ENCODE results near the gene COTL1.

The COTL1 gene

GRCh38 chr16:84547546-84548061, 70.3 kb downstream of the COTL1 start:
- no peak for DNase-seq

GRCh38 chr16:84546669-84547545, 71.0 kb downstream of the COTL1 start:
- no peak for DNase-seq

GRCh38 chr16:84545114-84545737, 72.7 kb downstream of the COTL1 start:
- DNase-seq = no peak

GRCh38 chr16:84544031-84544773, 73.7 kb downstream of the COTL1 start:
- DNase-seq = no peak

GRCh38 chr16:84543253-84543652, 74.6 kb downstream of the COTL1 start:
- no peak for DNase-seq

- no peak for DNase-seq
Observed at GRCh38 chr16:84541999-84542817, 75.7 kb downstream of the COTL1 start.

- DNase-seq = no peak
Observed at GRCh38 chr16:84540194-84540593, 77.7 kb downstream of the COTL1 start.

GRCh38 chr16:84538222-84538840, 79.5 kb downstream of the COTL1 start:
- no peak for DNase-seq

- DNase-seq = no peak
Observed at GRCh38 chr16:84537491-84538151, 80.3 kb downstream of the COTL1 start.

- DNase-seq = no peak
Observed at GRCh38 chr16:84535851-84536250, 82.0 kb downstream of the COTL1 start.

- DNase-seq = no peak
Observed at GRCh38 chr16:84535408-84535807, 82.5 kb downstream of the COTL1 start.

- DNase-seq = no peak
Observed at GRCh38 chr16:84534815-84535214, 83.1 kb downstream of the COTL1 start.

- no peak for DNase-seq
Observed at GRCh38 chr16:84532855-84533486, 84.9 kb downstream of the COTL1 start.

GRCh38 chr16:84532291-84532724, 85.6 kb downstream of the COTL1 start:
- DNase-seq = no peak

GRCh38 chr16:84531671-84532111, 86.2 kb downstream of the COTL1 start:
- no peak for DNase-seq

- DNase-seq = no peak
Observed at GRCh38 chr16:84530590-84530989, 87.3 kb downstream of the COTL1 start.

GRCh38 chr16:84529607-84530006, 88.3 kb downstream of the COTL1 start:
- DNase-seq = no peak

GRCh38 chr16:84528322-84528721, 89.6 kb downstream of the COTL1 start:
- DNase-seq = no peak

GRCh38 chr16:84527532-84528269, 90.2 kb downstream of the COTL1 start:
- DNase-seq = no peak

All from CD4-positive, alpha-beta T cell treated with Interleukin-17A for 1 hour (primary cell).